ENCODE results near the gene PRRC2B. TPM values are rescaled to one million over a fixed set of nuclear protein-coding genes. Genes with fewer than 3 reads are reported as not detected.

PRRC2B gene
- total and polyA plus RNA-seq, 4 donors: 39.4 to 171 (median 91.4) TPM

GRCh38 chr9:131499254-131499767, 105.4 kb downstream of the PRRC2B start:
- no peak for DNase-seq
- WGBS, 2 donors: 77 to 92% methylated on average over 7 of the region's 7 CpGs
- Histone ChIP-seq H3K9me3 (ENCODE audit: control insufficient read depth in 4 of 4, insufficient read depth in 3 of 4, low read length in 3 of 4) (no peaks in the 10 kb centered on the region), H3K27ac (ENCODE audit: low read depth in 1 of 2, low read length in 1 of 2) (no peak overlapping the region), H3K9ac (ENCODE audit: insufficient read depth in 1 of 2, low read length in 2 of 2) (no peak overlapping the region), H3K36me3 (ENCODE audit: control insufficient read depth in 4 of 4, insufficient read depth in 4 of 4, low read length in 4 of 4) (peaks cover 23 to 45% (median 37%) of the 10 kb centered on the region in 4 donors), H3K4me1 (ENCODE audit: control insufficient read depth in 5 of 5, insufficient read depth in 5 of 5, low read length in 5 of 5) (peaks cover 0 to 10% (median 8%) of the 10 kb centered on the region in 5 donors), H3K4me3 (no peak overlapping the region), H3K27me3 (ENCODE audit: control insufficient read depth in 3 of 3, insufficient read depth in 3 of 3, low read length in 2 of 3) (no peaks in the 10 kb centered on the region)
- no peak for ATAC-seq (ENCODE audit: insufficient read depth, low FRiP score)
- TF ChIP-seq CTCF (IDR thresholded peaks at IDR 0.05; ENCODE audit: control extremely low read depth, extremely low read depth): no peak

- H3K4me1 ChIP-seq (ENCODE audit: control insufficient read depth in 5 of 5, insufficient read depth in 5 of 5, low read length in 5 of 5): peaks cover 0 to 11% (median 10%) of the 10 kb centered on the region in 5 donors
- H3K36me3 ChIP-seq (ENCODE audit: control insufficient read depth in 4 of 4, insufficient read depth in 4 of 4, low read length in 4 of 4): peaks cover 13 to 38% (median 31%) of the 10 kb centered on the region in 4 donors
- no peak overlapping the region for H3K27ac ChIP-seq (ENCODE audit: low read depth in 1 of 2, low read length in 1 of 2)
- ATAC-seq (ENCODE audit: insufficient read depth, low FRiP score) (no peak), DNase-seq (no peak)
- H3K27me3 ChIP-seq (ENCODE audit: control insufficient read depth in 3 of 3, insufficient read depth in 3 of 3, low read length in 2 of 3): no peaks in the 10 kb centered on the region
- no peaks in the 10 kb centered on the region for H3K9me3 ChIP-seq (ENCODE audit: control insufficient read depth in 4 of 4, insufficient read depth in 3 of 4, low read length in 3 of 4)
- 70 to 73% methylated on average over 12 of the region's 12 CpGs for WGBS, 2 donors
- no peak overlapping the region for H3K9ac ChIP-seq (ENCODE audit: insufficient read depth in 1 of 2, low read length in 2 of 2)
- no peak overlapping the region for H3K4me3 ChIP-seq
- no peak for TF ChIP-seq CTCF (IDR thresholded peaks at IDR 0.05; ENCODE audit: control extremely low read depth, extremely low read depth)
These were observed 106.5 kb downstream of the PRRC2B start for GRCh38 chr9:131500377-131500776.

- no peak overlapping the region for H3K9ac ChIP-seq (ENCODE audit: insufficient read depth in 1 of 2, low read length in 2 of 2)
- no peaks in the 10 kb centered on the region for H3K9me3 ChIP-seq (ENCODE audit: control insufficient read depth in 4 of 4, insufficient read depth in 3 of 4, low read length in 3 of 4)
- H3K27ac ChIP-seq (ENCODE audit: low read depth in 1 of 2, low read length in 1 of 2): no peak overlapping the region
- ATAC-seq (ENCODE audit: insufficient read depth, low FRiP score): no peak
- DNase-seq: no peak
- H3K4me1 ChIP-seq (ENCODE audit: control insufficient read depth in 5 of 5, insufficient read depth in 5 of 5, low read length in 5 of 5): peaks cover 0 to 11% (median 10%) of the 10 kb centered on the region in 5 donors
- no peak for TF ChIP-seq CTCF (IDR thresholded peaks at IDR 0.05; ENCODE audit: control extremely low read depth, extremely low read depth)
- 61 to 63% methylated on average over 5 of the region's 5 CpGs for WGBS, 2 donors
- peaks cover 11 to 33% (median 25%) of the 10 kb centered on the region in 4 donors for H3K36me3 ChIP-seq (ENCODE audit: control insufficient read depth in 4 of 4, insufficient read depth in 4 of 4, low read length in 4 of 4)
- H3K27me3 ChIP-seq (ENCODE audit: control insufficient read depth in 3 of 3, insufficient read depth in 3 of 3, low read length in 2 of 3): no peaks in the 10 kb centered on the region
- no peak overlapping the region for H3K4me3 ChIP-seq
These were observed 107.2 kb downstream of the PRRC2B start for GRCh38 chr9:131500939-131501541.
